ENCODE results near the gene BRD3.

Gene BRD3

GRCh38 chr9:134055981-134056461 is 11.8 kb downstream of the BRD3 start:
- FAIRE-seq: no peak

GRCh38 chr9:134054891-134055811 is 12.7 kb downstream of the BRD3 start:
- no peak for FAIRE-seq
- no peak for DNase-seq (ENCODE audit: insufficient read length, low spot score)

More at GRCh38 chr9:134055981-134056461, 11.8 kb downstream of the BRD3 start:
- peak; percentile 66 for DNase-seq (ENCODE audit: insufficient read length, low spot score)

GRCh38 chr9:134053941-134054761 is 13.7 kb downstream of the BRD3 start:
- FAIRE-seq (no peak), DNase-seq (ENCODE audit: insufficient read length, low spot score) (no peak)

GRCh38 chr9:134053401-134053871 is 14.4 kb downstream of the BRD3 start:
- FAIRE-seq: no peak
- no peak for DNase-seq (ENCODE audit: insufficient read length, low spot score)

GRCh38 chr9:134052941-134053340 is 14.9 kb downstream of the BRD3 start:
- DNase-seq (ENCODE audit: insufficient read length, low spot score) (no peak), FAIRE-seq (no peak)

- DNase-seq (ENCODE audit: insufficient read length, low spot score) (no peak), FAIRE-seq (no peak)
Observed at GRCh38 chr9:134052491-134052890, 15.3 kb downstream of the BRD3 start.

GRCh38 chr9:134051319-134051718 is 16.5 kb downstream of the BRD3 start:
- no peak for FAIRE-seq

GRCh38 chr9:134050726-134051125 is 17.1 kb downstream of the BRD3 start:
- DNase-seq (ENCODE audit: insufficient read length, low spot score) (no peak), FAIRE-seq (no peak)

More at GRCh38 chr9:134051319-134051718, 16.5 kb downstream of the BRD3 start:
- no peak for DNase-seq (ENCODE audit: insufficient read length, low spot score)

GRCh38 chr9:134049772-134050588 is 17.8 kb downstream of the BRD3 start:
- no peak for DNase-seq (ENCODE audit: insufficient read length, low spot score)
- FAIRE-seq: no peak

GRCh38 chr9:134049236-134049635 is 18.6 kb downstream of the BRD3 start:
- DNase-seq (ENCODE audit: insufficient read length, low spot score) (no peak), FAIRE-seq (no peak)

GRCh38 chr9:134048582-134048968 is 19.3 kb downstream of the BRD3 start:
- FAIRE-seq (no peak), DNase-seq (ENCODE audit: insufficient read length, low spot score) (no peak)

- FAIRE-seq: no peak
- DNase-seq (ENCODE audit: insufficient read length, low spot score): no peak
Observed at GRCh38 chr9:134047868-134048581, 19.8 kb downstream of the BRD3 start.

- DNase-seq (ENCODE audit: insufficient read length, low spot score): no peak
- FAIRE-seq: no peak
Observed at GRCh38 chr9:134046894-134047681, 20.7 kb downstream of the BRD3 start.

- FAIRE-seq (no peak), DNase-seq (ENCODE audit: insufficient read length, low spot score) (no peak)
Observed at GRCh38 chr9:134045841-134046544, 21.8 kb downstream of the BRD3 start.

- no peak for FAIRE-seq
Observed at GRCh38 chr9:134044944-134045343, 22.9 kb downstream of the BRD3 start.

GRCh38 chr9:134043531-134043988 is 24.3 kb downstream of the BRD3 start:
- FAIRE-seq: no peak
- DNase-seq (ENCODE audit: insufficient read length, low spot score): no peak

More at GRCh38 chr9:134044944-134045343, 22.9 kb downstream of the BRD3 start:
- no peak for DNase-seq (ENCODE audit: insufficient read length, low spot score)

- DNase-seq (ENCODE audit: insufficient read length, low spot score) (no peak), FAIRE-seq (no peak)
Observed at GRCh38 chr9:134041649-134041962, 26.2 kb downstream of the BRD3 start.

Data from HTR-8/SVneo (cell line).